NCI-H345 (cell line): ENCODE data around the gene HHLA2.
"Not testable (repeated sequence)": the region's sequence is repeated elsewhere in the genome, so short reads cannot be mapped to it uniquely, and the experiment has no call there.

Source experiments
- DNase-seq: peaks from one replicate; lab custom pipeline; 2025; lab: John Stamatoyannopoulos, UW

HHLA2 gene, protein sequence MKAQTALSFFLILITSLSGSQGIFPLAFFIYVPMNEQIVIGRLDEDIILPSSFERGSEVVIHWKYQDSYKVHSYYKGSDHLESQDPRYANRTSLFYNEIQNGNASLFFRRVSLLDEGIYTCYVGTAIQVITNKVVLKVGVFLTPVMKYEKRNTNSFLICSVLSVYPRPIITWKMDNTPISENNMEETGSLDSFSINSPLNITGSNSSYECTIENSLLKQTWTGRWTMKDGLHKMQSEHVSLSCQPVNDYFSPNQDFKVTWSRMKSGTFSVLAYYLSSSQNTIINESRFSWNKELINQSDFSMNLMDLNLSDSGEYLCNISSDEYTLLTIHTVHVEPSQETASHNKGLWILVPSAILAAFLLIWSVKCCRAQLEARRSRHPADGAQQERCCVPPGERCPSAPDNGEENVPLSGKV

DNA sequence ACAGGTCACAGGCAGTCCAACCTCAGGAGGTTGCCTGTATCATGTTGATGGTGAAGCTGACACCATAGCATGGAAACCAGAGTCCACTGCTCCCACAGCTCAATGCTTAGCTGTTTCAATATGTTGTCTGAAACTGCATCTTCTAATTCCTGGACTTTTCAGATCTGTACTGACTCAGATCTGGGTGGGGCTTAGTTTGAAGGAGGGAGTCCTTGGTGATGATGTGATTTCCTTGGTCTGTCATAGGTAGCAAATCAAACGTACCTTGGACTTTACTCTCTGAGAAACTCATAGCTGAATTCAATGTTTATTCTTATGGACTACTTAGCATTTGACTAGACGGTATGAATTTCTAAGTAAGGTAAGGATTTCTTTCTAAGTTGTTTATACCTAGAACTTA lies at the start of gene HHLA2:
TSS of gene HHLA2 (plus strand) at position 310 of the 400 bp plus-strand sequence. CDS start 55,266 bp downstream, outside the sequence.
- DNase-seq: no peak

DNA sequence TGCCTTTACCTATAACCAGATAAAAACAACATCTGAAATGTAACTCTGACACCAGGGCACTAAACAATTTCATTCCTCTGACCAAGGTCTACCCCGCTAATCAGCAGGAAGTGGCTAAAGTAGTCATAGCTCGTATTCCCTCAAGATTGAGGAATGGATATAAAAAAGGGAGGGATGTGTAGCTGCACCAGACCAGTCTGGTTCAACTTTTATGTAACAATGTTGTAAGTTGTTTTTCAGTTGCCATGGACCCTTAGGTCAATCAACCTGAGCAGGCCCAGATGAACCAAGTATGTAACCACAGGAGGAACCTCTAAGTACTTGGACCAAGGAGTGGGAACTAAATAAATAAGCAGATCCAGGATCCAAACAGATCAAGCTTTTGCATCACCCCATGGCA lies 45.7 kb upstream of the HHLA2 start:
- no peak for DNase-seq

DNA sequence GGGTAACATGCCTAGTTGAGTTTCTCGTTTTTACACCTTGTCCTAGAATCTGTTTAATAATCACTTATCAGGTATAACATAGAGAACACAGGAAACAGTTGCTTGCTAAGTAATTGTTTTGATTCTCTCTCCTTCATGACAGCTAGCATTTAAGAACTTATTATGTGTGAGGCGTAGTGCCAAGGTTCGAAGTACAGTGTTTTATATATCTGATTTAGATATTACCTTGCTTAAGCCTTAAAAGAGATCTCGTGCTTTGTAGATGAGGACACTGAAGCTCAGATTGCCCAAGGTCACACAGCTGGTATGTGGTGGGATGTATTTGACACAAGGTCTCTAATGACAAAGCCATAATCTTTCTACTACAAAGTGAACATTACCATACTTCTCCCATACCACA lies 45.1 kb upstream of the HHLA2 start:
- DNase-seq: no peak

DNA sequence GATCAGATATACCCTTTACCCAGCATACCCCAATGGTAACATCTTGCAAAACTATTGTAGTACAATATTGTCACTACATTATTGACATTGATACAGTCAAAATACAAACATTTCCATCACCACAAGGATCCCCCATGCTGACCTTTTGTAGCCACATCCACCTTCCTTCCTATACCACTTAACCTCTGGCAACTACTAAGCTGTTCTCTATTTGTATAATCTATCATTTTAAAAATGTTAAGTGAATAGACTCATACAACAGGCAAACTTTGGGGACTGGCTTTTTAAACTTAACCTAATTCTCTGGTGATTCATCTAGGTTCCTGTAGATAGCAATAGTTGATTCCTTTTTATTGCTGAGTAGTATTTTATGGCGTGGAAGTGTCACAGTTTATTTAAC lies 44.5 kb upstream of the HHLA2 start:
- DNase-seq: no peak

DNA sequence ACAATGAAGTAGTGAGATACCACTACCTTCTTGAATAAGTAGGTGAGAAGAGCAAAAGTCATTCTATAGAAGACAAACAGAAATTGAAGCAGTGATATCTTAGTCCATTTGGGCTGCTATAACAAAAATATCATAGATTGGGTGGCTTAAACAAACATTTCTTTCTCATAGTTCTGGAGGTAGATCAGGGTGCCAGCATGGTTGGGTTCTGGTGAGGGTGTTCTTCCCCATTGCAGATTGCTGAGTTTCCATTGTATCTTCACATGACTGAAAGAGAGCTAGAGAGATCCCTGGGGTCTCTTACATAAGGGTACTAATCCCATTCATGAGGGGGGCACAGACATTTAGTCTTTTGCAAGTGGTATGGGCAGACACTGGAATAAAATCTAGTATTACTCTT lies 41.2 kb upstream of the HHLA2 start:
- no peak for DNase-seq

DNA sequence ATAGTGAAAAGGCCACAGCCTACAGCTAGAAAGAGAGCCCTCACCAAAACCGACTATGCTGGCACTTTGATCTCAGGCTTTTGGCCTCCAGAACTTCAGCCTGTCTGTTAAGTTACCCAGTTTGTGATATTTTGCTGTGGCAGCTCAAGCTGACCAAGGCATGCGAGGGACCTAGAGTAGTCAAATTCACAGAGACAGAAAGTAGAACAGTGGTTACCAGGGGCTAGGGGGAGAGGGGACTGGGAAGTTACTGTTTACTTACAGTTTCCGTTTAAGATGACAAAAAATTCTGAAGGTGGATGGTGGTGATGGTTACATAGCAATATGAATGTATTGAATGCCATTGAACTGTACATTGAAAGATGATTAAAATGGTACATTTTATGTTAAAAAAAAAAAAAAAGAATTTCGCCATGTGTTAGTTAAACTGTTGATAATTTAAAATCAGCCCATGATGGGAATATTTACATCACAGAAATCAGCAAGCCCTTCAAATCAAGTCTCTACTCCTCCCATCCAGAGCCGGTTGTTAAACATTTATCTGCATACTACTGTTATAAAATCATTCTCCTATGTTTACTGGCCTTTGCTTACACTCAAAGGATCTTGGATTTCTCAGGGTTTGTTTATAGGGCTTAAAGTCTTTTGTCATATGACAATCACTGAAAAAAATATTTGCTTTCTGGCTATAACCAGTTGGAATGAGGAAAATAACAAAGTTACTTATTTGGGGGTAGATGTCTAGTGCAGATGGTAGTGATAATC lies 31.6 kb upstream of the HHLA2 start:
- DNase-seq: not testable (repeated sequence)

DNA sequence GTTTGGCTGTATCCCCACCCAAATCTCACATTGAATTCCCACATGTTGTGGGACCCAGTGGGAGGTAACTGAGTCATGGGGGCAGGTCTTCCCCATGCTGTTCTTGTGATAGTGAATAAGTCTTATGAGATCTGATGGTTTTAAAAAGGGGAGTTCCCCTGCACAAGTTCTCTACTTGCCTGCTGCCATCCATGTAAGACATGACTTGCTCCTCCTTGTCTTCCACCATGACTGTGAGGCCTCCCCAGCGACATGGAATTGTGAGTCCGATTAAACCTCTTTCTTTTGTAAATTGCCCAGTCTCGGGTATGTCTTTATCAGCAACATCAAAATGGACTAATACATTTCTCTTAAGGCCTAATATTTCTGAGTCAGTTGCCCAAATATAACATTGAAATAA lies 28.1 kb upstream of the HHLA2 start:
- not testable (repeated sequence) for DNase-seq

DNA sequence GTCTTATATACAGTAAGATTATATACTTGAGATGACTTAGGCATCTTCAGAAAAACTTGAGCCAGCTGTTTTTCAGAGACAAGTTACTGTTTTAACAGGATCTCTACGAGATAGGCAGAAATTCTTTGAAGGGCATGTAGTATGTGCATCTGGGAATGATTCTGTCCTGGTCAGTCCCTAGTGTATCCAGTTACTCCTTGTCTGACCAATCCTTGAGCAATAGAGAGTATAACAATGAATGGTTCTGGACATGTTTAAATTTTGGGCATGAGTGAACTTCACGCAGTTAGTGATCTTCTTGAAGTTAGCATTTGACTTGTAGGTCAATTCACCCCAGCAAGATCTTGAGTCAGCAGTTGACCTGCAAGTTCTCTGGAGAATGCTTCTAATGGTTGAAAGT lies 24.7 kb upstream of the HHLA2 start:
- no peak for DNase-seq

DNA sequence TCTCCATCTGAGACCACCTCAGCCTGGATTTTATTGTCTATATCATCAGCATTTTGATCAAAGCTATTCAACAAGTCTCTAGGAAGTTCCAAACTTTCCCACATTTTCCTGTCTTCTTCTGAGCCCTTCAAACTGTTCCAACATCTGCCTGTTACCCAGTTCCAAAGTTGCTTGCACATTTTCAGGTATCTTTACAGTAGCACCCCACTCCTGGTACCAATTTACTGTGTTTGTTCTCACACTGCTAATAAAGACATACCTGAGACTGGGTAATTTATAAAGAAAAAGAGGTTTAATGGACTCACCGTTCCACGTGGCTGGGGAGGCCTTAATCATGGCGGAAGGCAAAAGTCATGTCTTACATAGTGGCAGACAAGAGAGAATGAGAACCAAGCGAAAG lies 17.3 kb upstream of the HHLA2 start:
- DNase-seq: not testable (repeated sequence)

DNA sequence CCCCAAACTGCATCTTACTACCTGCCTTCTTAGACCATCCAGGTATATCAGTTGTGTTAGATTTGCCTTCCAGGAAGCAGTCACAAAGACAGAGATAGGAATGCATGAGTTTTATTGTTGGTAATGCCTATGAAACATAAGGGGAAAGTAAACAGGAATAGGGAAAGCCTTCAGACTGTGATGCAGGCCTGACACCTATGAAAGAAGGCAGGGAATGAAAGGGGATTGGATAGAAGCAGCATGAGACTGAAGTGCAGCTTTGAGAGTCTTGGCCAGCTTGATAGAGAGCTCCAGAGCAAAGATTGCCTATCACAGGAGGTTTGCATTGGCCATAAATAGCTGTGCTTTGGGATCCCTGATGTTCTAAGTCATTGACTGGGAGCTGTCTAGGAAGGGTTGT lies 15.9 kb upstream of the HHLA2 start:
- no peak for DNase-seq

DNA sequence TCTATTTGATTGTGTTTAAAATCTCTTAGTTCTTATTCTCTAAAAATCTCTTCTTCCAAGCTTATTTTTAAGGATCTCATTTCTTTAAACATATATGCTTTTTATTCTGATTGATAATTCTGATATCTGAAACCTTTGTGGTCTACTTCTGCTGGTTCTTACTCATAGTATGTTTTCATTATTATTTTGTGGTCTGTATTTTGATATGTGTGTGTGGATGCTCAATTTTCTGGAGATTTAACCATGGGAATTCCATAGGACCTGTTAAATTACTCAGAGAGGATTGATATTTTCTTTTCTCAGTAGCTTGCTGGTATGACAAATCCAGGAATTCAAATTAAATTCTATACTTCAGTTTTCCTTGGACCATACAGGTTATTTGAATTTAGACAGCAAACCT lies 14.7 kb upstream of the HHLA2 start:
- DNase-seq: no peak

DNA sequence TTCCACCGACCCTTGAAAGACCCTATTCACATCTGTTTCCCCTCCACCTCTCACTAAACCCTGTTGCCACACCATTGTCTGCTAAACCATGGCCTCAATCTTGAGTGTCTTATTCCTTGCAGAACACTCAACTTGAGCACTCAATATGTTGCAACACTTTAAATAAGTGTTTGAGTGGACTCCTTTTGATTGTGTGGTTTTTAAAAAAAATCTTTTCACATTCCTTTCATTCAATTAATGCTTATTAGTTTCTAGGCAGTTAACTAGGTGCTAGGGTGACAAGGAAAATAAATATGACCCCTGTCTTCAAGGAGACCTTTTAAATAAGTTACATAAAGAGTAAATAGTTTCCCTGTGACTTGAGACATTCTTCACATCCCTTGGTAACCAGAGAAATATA lies 13.3 kb upstream of the HHLA2 start:
- no peak for DNase-seq

DNA sequence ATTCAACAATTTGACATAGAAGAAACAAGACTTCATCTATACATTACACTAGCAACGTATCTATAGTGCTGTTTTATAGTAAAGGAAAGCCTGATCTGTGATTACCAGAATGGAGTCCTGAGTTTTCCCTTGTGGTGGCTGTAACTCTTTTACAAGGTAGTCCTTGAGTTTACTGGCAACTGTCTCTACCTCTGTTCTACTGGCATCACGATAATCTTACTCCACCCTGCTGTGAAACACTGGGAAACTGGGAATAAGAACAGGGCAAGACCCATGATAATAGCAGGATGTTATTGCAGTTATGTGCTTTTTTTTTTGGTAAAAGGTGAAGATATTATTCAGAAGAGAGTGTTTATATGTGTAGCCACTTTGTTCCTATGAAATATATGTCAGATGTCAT lies 12.4 kb upstream of the HHLA2 start:
- no peak for DNase-seq

DNA sequence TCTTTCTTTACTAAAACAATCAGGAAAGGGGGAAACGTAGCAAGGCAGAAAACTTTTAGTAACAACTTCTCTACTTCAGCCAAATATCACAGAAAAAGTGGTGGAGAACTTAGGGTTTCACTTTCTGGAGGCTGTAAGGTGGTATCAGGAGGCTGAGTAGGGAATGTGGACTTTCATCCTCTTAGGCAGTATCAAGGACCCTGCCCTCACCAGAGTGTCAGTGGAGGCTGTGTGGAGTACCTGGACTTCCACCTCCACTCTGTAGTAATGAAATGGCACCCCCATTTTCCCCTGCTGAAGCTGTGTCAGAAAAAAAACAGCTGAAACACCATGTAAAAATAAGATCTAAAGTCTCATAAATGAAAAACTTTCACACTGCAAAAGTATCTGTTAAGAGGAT lies 11.2 kb upstream of the HHLA2 start:
- no peak for DNase-seq

DNA sequence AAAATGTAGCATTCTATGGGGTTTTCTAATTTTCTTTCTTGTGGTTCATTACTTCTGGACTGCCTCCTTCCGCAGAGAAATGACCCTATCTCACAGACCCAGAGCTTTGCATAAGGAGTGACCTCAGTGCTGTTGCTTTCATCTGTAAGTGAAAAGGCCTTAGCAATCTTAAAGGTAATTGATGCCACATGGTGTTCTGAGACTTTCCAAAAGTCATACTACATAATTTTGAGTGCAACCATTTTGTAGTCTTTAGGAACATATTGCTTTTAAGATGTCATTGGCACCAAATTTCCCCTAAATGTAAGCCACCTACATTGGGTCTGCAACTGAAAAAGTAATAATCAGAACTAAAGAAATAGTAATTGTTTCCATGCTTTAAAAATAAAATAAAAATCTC lies 9.2 kb upstream of the HHLA2 start:
- DNase-seq: no peak

DNA sequence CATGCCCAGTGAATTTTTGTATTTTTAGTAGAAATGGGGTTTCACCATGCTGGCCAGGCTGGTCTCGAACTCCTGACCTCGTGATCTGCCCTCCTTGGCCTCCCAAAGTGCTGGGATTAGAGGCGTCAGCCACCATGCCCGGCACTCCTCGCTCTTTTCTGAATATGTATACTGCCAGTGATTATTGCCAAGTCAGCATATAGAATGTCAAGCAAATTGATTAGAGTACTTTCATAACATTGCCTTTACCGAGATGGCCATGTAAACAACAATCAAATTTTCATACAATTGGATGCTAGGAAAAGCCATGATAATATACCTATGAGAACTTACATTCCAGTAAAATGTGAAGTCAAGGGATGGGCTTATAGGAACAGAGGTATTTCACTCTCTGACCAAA lies 8.2 kb upstream of the HHLA2 start:
- not testable (repeated sequence) for DNase-seq

DNA sequence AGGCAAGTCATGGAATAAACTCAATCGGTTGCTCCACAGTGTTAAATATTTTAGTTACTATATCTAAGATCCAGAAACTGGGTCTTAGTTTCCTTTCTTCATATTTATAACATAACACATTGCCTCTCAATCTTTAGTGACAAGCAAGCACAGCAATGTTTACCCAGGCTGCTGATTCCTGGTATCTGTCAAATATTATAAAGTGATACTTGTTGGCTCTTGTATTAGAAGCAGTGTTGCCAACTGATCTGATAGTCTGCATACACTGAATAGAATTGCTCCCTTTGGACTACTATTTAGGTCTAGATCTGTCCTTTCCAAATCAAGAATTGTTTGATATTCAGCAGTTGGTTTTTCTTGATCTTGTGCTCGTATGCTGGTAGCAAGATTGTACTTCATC lies 7.2 kb upstream of the HHLA2 start:
- no peak for DNase-seq

DNA sequence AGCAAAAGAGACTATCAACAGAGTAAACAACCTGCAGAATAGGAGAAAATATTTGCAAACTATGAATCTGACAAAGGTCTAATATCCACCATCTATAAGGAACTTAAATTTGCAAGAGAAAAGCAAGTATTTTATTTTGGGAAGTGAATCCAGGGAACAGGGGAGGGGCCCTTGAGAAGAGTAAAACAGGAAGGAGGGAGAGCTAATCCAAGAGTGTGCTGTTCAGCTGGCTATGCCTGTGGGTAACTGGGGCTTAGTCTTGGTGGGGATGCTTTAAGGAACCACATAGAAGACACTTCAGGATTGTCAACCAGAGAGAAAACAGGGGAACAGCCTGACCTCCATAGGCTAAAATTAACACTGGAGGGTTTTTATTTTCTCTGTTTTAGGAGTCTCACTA lies 3.9 kb upstream of the HHLA2 start:
- DNase-seq: no peak

DNA sequence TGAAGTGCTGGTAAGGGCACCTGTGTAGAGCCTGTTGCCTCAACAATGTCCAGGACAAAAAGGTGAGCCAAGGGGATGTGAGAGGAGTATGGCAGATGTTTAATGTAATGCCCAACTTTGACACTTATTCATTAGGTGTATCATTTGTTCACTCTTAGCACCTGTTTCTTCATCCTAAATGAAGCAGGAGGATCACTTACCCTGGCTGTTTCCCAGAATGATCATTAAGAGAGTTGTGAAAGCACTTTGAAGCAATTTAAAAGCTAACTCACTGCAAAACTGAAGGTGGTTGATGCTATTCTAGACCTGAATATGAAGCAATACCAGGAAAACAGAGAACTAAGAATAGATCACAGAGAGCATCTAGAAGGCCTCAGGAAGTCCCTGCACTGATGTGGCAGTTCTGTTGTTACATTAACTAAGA lies 3.4 kb upstream of the HHLA2 start:
- no peak for DNase-seq

DNA sequence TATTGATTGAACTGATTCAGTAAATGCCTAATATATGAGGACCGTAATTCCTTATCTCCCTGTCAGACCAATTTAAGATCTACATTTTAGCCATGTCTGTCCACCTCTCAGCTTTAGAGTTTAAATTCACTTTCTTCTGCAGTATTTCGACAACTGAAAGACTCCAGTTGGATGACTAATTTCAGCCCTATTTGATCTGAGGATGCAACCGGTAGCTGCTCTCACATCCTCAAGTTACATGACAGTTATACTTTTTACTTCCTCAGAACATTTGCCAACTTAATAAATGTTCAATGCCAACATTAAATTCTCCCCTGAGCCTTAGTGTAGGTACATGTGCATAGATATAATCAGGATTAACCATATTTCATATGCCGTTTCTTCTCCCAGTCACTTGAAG lies 2.5 kb upstream of the HHLA2 start:
- DNase-seq: no peak

DNA sequence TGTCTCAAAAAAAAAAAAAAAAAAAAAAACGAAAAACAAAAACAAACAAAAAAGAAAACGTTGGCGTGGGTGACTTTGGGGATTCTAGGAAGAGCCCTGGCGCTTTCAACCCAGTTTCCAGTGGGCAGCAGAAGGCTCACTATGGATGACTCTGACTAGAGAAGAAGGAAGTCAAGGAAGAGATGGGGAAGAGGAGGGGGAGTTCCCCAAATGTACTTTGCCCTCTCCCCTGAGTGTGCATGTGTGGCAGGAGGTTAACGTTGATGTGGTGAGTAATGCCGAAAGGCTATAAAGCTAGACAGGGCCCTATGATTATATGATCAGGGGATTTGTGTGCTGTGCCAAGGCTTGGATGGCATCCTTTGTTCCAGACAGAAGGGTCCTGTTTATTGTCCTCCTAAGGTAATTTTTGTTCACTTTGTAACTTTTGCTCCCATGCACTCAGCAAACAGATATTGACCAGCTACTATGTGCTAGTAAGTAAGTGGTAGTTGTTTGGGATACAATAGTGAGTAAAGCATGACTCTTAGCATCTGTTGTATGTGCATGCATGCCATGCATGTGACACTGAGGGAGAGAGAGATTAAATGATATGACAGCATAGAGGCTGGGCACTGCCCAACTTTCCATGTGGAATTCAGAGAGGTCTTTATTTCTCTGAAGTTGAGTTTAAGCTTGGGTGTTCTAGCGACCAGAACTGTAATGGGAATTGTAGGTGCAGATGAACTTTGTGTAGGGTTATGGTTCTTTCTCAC lies 750 bp upstream of the HHLA2 start:
- DNase-seq: no peak

DNA sequence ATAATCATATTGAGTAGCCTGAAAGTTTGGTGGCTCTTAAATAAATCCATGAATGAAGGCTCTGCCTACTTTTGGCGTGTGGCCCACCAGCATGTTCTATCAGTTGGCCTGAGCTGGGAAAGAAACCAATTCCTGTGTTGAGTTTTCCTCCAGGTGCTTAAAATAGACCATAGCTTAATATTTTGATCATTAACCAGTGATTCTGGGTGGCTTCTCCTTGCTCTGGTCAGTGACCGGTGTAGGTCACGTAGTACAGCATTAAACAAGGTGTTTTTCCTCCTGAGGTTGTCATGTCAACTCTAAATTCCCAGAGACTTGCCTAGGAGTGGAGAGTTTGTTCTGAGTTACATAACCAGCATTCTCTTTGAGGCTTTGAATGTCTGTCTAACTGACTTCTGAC lies 1.3 kb downstream of the HHLA2 start:
- no peak for DNase-seq

DNA sequence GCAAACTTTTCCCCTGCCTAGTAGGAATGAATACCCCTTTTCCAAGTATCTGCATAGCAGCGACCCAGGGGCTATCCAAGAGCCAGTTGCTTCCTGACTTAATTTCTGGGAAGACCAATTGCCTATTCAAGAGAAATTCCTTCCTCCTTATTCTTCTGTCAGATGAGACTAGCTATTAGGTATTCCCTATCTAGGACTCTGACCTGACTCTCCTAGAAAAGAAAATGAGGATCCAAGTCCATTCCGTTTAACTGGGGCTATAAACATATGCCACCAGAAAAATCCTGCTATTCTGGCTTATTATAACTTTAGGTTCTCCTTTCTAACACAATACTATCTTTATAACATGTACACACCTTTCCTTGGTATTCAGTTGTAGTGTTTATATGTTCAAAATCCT lies 1.7 kb downstream of the HHLA2 start:
- no peak for DNase-seq
